Osteoblast (primary cell): ENCODE results near the gene DDIT4. TPM values are rescaled to one million over a fixed set of nuclear protein-coding genes. Genes with fewer than 3 reads are reported as not detected.

Source experiments
- DNase-seq: peaks from one replicate; pipeline ENCODE4 v3.0.0; 2011; ENCODE audit warnings: low spot score, mixed read lengths; ENCODE audit not compliant: insufficient read length; ENCODE audit errors: missing footprints
- H2AFZ ChIP-seq: 2 replicates; pipeline ENCODE4 v1.6.0; 2011; ENCODE audit warnings: mild to moderate bottlenecking, low read length
- H3K27ac ChIP-seq: 2 replicates; pipeline ENCODE4 v1.5.1; 2011; ENCODE audit warnings: mild to moderate bottlenecking, low read depth, low read length, moderate library complexity
- H3K27me3 ChIP-seq: 2 replicates; pipeline ENCODE4 v1.6.0; 2012; ENCODE audit warnings: mild to moderate bottlenecking, control low read depth, inconsistent platforms, low read length, moderate library complexity; ENCODE audit not compliant: insufficient read depth
- H3K36me3 ChIP-seq: 2 replicates; pipeline ENCODE4 v1.5.1; 2011; ENCODE audit warnings: mild to moderate bottlenecking, low read length, control low read depth, moderate library complexity; ENCODE audit not compliant: insufficient read depth
- H3K4me1 ChIP-seq: 2 replicates; pipeline ENCODE4 v1.5.1; 2011; ENCODE audit warnings: mild to moderate bottlenecking, low read length, control low read depth, moderate library complexity; ENCODE audit not compliant: insufficient read depth
- H3K4me2 ChIP-seq: 2 replicates; pipeline ENCODE4 v1.6.0; 2011; ENCODE audit warnings: mild to moderate bottlenecking, low read length; ENCODE audit not compliant: insufficient read depth
- H3K4me3 ChIP-seq: fragments of 200-600 bp; sonication (generic); 3 replicates; pipeline ENCODE4 v1.5.1; 2012; ENCODE audit warnings: mild to moderate bottlenecking, low read length, inconsistent platforms; ENCODE audit not compliant: insufficient read depth
- H3K79me2 ChIP-seq: 2 replicates; pipeline ENCODE4 v1.6.0; 2012; ENCODE audit warnings: mild to moderate bottlenecking, low read length, control low read depth, inconsistent platforms; ENCODE audit not compliant: insufficient read depth
- H3K9me3 ChIP-seq: 2 replicates; pipeline ENCODE4 v1.5.1; 2011; ENCODE audit warnings: low read depth, low read length, control low read depth
- H4K20me1 ChIP-seq: 2 replicates; pipeline ENCODE4 v1.6.0; 2012; ENCODE audit warnings: mild to moderate bottlenecking, low read length, control low read depth; ENCODE audit not compliant: insufficient read depth
- CTCF ChIP-seq: IDR thresholded peaks from 2 replicates; pipeline ENCODE4 v1.5.1; 2011; ENCODE audit warnings: mild to moderate bottlenecking, low read depth, low read length, moderate library complexity; ENCODE audit errors: extremely low read depth
- total RNA-seq: library from RNA; depleted of rRNA; stranded (reverse); fragments of >200 nt; gene quantifications from 2 replicates; pipeline ENCODE4 v1.2.3, GENCODE V29; 2012

The DDIT4 gene
- total RNA-seq, 1 donor, result 522 TPM

- no peak overlapping the region for H3K4me3 ChIP-seq
- no peaks in the 10 kb centered on the region for H3K36me3 ChIP-seq
- DNase-seq, result no peak
- no peak overlapping the region for H3K4me2 ChIP-seq
- no peak overlapping the region for H2AFZ ChIP-seq
- no peaks in the 10 kb centered on the region for H4K20me1 ChIP-seq
- peaks cover 24% of the 10 kb centered on the region for H3K4me1 ChIP-seq
- H3K9me3 ChIP-seq, result no peaks in the 10 kb centered on the region
- H3K27ac ChIP-seq, result no peak overlapping the region
- no peak for TF ChIP-seq CTCF
- no peaks in the 10 kb centered on the region for H3K79me2 ChIP-seq
- no peaks in the 10 kb centered on the region for H3K27me3 ChIP-seq
Observed at GRCh38 chr10:72255977-72256729, 17.6 kb upstream of the DDIT4 start.

- no peak overlapping the region for H2AFZ ChIP-seq
- H3K36me3 ChIP-seq, result no peaks in the 10 kb centered on the region
- H3K79me2 ChIP-seq, result no peaks in the 10 kb centered on the region
- H3K4me2 ChIP-seq, result no peak overlapping the region
- H3K27ac ChIP-seq, result no peak overlapping the region
- no peaks in the 10 kb centered on the region for H3K9me3 ChIP-seq
- H3K4me3 ChIP-seq, result no peak overlapping the region
- no peak for TF ChIP-seq CTCF
- no peaks in the 10 kb centered on the region for H4K20me1 ChIP-seq
- no peaks in the 10 kb centered on the region for H3K27me3 ChIP-seq
- H3K4me1 ChIP-seq, result peaks cover 29% of the 10 kb centered on the region
- no peak for DNase-seq
Observed at GRCh38 chr10:72257051-72257892, 16.5 kb upstream of the DDIT4 start.

- H3K27ac ChIP-seq, result no peak overlapping the region
- H3K4me1 ChIP-seq, result peaks cover 29% of the 10 kb centered on the region
- H3K27me3 ChIP-seq, result no peaks in the 10 kb centered on the region
- H4K20me1 ChIP-seq, result no peaks in the 10 kb centered on the region
- no peak overlapping the region for H3K4me3 ChIP-seq
- H3K79me2 ChIP-seq, result no peaks in the 10 kb centered on the region
- H3K36me3 ChIP-seq, result no peaks in the 10 kb centered on the region
- no peak for DNase-seq
- H2AFZ ChIP-seq, result no peak overlapping the region
- no peaks in the 10 kb centered on the region for H3K9me3 ChIP-seq
- TF ChIP-seq CTCF, result no peak
- no peak overlapping the region for H3K4me2 ChIP-seq
Observed at GRCh38 chr10:72258617-72259016, 15.1 kb upstream of the DDIT4 start.
